HCT116 (cell line): ENCODE results near the gene PRKG1. TPM values are rescaled to one million over a fixed set of nuclear protein-coding genes. Genes with fewer than 3 reads are reported as not detected.

ENCODE experiments used
- ATAC-seq: fragments of 200-7000 bp; cut with Tn5 transposase; 2 replicates; pipeline ENCODE4 v1.9.1; 2020; ENCODE audit warnings: mild to moderate bottlenecking, moderate library complexity
- BruUV-seq: library from RNA; stranded (reverse); fragments of 400-500 nt; replicated peaks from 2 replicates; lab custom pipeline; 2021; lab: Mats Ljungman, UMichigan
- CTCF ChIA-PET: fragments of 300-600 bp; sonication (Branson Sonifier 250); formaldehyde crosslinking; loops from one replicate; lab custom pipeline; 2021; ENCODE audit warnings: antibody characterized with exemption; lab: Charles Lee
- POLR2A ChIA-PET: fragments of 300-600, 350-600 bp; sonication (Branson Sonifier 250); formaldehyde crosslinking; loops from one replicate; lab custom pipeline; 2021; ENCODE audit warnings: antibody characterized with exemption; lab: Charles Lee
- RAD21 ChIA-PET, 2 experiments: fragments of 300-600 bp; sonication (Branson Sonifier 250); formaldehyde crosslinking; loops; one replicate each; lab custom pipeline; 2023; ENCODE audit warnings: low total read pairs in 2 of 2; ENCODE audit not compliant: uncharacterized antibody in 2 of 2, unreplicated experiment in 2 of 2, low non-redundant PET in 1 of 2; lab: Charles Lee
- DNase-seq: peaks from one replicate; pipeline ENCODE4 v3.0.0-alpha.2; 2010; ENCODE audit warnings: low read depth, low spot score
- H2AFZ ChIP-seq: fragments of 200-600 bp; shearing (Covaris generic), sonication (generic); 2 replicates; pipeline ENCODE4 v1.6.1; 2017; ENCODE audit warnings: low read depth, mixed run types, mixed read lengths, antibody characterized with exemption, low read length; ENCODE audit not compliant: poor library complexity, severe bottlenecking
- H3K27ac ChIP-seq: 2 replicates; pipeline ENCODE4 v1.5.1; 2012; ENCODE audit warnings: low read depth, low read length
- H3K27me3 ChIP-seq: fragments of 200-600 bp; sonication (generic); 2 replicates; pipeline ENCODE4 v1.6.1; 2016; ENCODE audit warnings: mixed run types, low read length, mixed read lengths; ENCODE audit not compliant: insufficient read depth
- H3K36me3 ChIP-seq, 2 experiments: fragments of 200-500 bp in 1 of 2; fragments of 200-600 bp in 1 of 2; sonication (Bioruptor generic) in 1 of 2; sonication (generic) in 1 of 2; 2 replicates each; pipeline versions ENCODE4 v1.5.1 to v1.6.1; 2014 to 2016; ENCODE audit warnings: low read length in 2 of 2, inconsistent platforms in 1 of 2, mixed read lengths in 1 of 2, mixed run types in 1 of 2; ENCODE audit not compliant: insufficient read depth in 2 of 2, control insufficient read depth in 1 of 2
- H3K4me1 ChIP-seq, 2 experiments: fragments of 200-600 bp in 1 of 2; sonication (generic) in 1 of 2; 2 replicates each; pipeline versions ENCODE4 v1.5.1 to v1.6.1; 2012 to 2017; ENCODE audit warnings: low read length in 2 of 2, inconsistent platforms in 1 of 2, mild to moderate bottlenecking in 1 of 2, mixed read lengths in 1 of 2, mixed run types in 1 of 2, moderate library complexity in 1 of 2; ENCODE audit not compliant: insufficient read depth in 2 of 2, control insufficient read depth in 1 of 2
- H3K4me2 ChIP-seq: fragments of 200-600 bp; sonication (generic); 2 replicates; pipeline ENCODE4 v1.6.1; 2017; ENCODE audit warnings: mixed run types, low read length, mixed read lengths
- H3K4me3 ChIP-seq, 2 experiments: fragments of 200-600 bp in 1 of 2; sonication (generic) in 1 of 2; replicated peaks in 1 of 2; 2 replicates each; pipeline ENCODE4 v1.5.1; 2011 to 2016; ENCODE audit warnings: low read length in 2 of 2, control low read depth in 1 of 2, low read depth in 1 of 2, mild to moderate bottlenecking in 1 of 2, mixed read lengths in 1 of 2, mixed run types in 1 of 2
- H3K79me2 ChIP-seq: fragments of 200-600 bp; sonication (generic); 2 replicates; pipeline ENCODE4 v1.6.1; 2017; ENCODE audit warnings: mild to moderate bottlenecking, mixed run types, low read length, moderate library complexity, mixed read lengths; ENCODE audit not compliant: insufficient read depth
- H3K9ac ChIP-seq: fragments of 200-600 bp; sonication (generic); 2 replicates; pipeline ENCODE4 v1.6.1; 2016; ENCODE audit warnings: low read length, mixed read lengths
- H3K9me2 ChIP-seq: fragments of 200-600 bp; sonication (generic), shearing (Covaris generic); 2 replicates; pipeline ENCODE4 v1.6.1; 2017; ENCODE audit warnings: mixed run types, mild to moderate bottlenecking, moderate library complexity; ENCODE audit not compliant: insufficient read depth
- H3K9me3 ChIP-seq, 2 experiments: fragments of 200-500 bp in 1 of 2; fragments of 200-600 bp in 1 of 2; sonication (Bioruptor generic) in 1 of 2; sonication (generic) in 1 of 2; 2 replicates each; pipeline ENCODE4 v1.6.1; 2014 to 2017; ENCODE audit warnings: low read length in 2 of 2, mixed read lengths in 2 of 2, inconsistent platforms in 1 of 2, low read depth in 1 of 2, mild to moderate bottlenecking in 1 of 2, mixed run types in 1 of 2, moderate library complexity in 1 of 2; ENCODE audit not compliant: control insufficient read depth in 1 of 2, insufficient read depth in 1 of 2
- H4K20me1 ChIP-seq: fragments of 200-600 bp; sonication (generic), shearing (Covaris generic); 2 replicates; pipeline ENCODE4 v1.6.1; 2017; ENCODE audit warnings: mixed run types, mild to moderate bottlenecking, moderate library complexity; ENCODE audit not compliant: insufficient read depth
- CBX3 ChIP-seq: IDR thresholded peaks from 2 replicates; pipeline ENCODE4 v1.6.1; 2012; ENCODE audit warnings: low read depth
- EGR1 ChIP-seq: IDR thresholded peaks from 2 replicates; pipeline ENCODE4 v1.6.1; 2012; ENCODE audit warnings: low read depth
- ELF1 ChIP-seq: IDR thresholded peaks from 2 replicates; pipeline ENCODE4 v1.6.1; 2012; ENCODE audit warnings: low read depth, borderline replicate concordance
- EZH2 ChIP-seq: fragments of 200-600 bp; sonication (generic); IDR thresholded peaks from 2 replicates; pipeline ENCODE4 v1.6.1; 2017; ENCODE audit warnings: antibody characterized with exemption, mixed run types
- EZH2phosphoT487 ChIP-seq: fragments of 200-600 bp; IDR thresholded peaks from 2 replicates; pipeline ENCODE4 v1.6.1; 2018; ENCODE audit warnings: antibody characterized with exemption, borderline replicate concordance
- FOSL1 ChIP-seq: IDR thresholded peaks from 2 replicates; pipeline ENCODE4 v1.6.1; 2012; ENCODE audit warnings: low read depth
- JUND ChIP-seq: IDR thresholded peaks from 2 replicates; pipeline ENCODE4 v1.6.1; 2012
- POLR2A ChIP-seq: IDR thresholded peaks from 2 replicates; pipeline ENCODE4 v1.7.0; 2011; ENCODE audit warnings: borderline replicate concordance; ENCODE audit not compliant: insufficient read depth, insufficient read length; ENCODE audit errors: extremely low read depth
- POLR2AphosphoS5 ChIP-seq: IDR thresholded peaks from 2 replicates; pipeline ENCODE4 v1.6.1; 2011; ENCODE audit warnings: mild to moderate bottlenecking, low read depth, low read length, moderate library complexity
- RAD21 ChIP-seq: IDR thresholded peaks from 2 replicates; pipeline ENCODE4 v1.6.1; 2012; ENCODE audit warnings: low read depth, mild to moderate bottlenecking
- SIN3A ChIP-seq: IDR thresholded peaks from 2 replicates; pipeline ENCODE4 v1.6.1; 2012; ENCODE audit warnings: low read depth
- SP1 ChIP-seq: IDR thresholded peaks from 2 replicates; pipeline ENCODE4 v1.6.1; 2012; ENCODE audit warnings: low read depth
- SRF ChIP-seq: IDR thresholded peaks from 2 replicates; pipeline ENCODE4 v1.6.1; 2012; ENCODE audit warnings: low read depth
- TCF7L2 ChIP-seq: IDR thresholded peaks from 2 replicates; pipeline ENCODE4 v1.7.0; 2011; ENCODE audit warnings: borderline replicate concordance, inconsistent platforms; ENCODE audit not compliant: insufficient read depth, insufficient read length; ENCODE audit errors: extremely low read depth
- YY1 ChIP-seq: IDR thresholded peaks from 2 replicates; pipeline ENCODE4 v1.6.1; 2011; ENCODE audit warnings: low read length, low read depth, moderate library complexity, mild to moderate bottlenecking; ENCODE audit not compliant: insufficient replicate concordance; ENCODE audit errors: extremely low read depth
- ZNF274 ChIP-seq: fragments of 200-500 bp; sonication (Bioruptor generic); IDR thresholded peaks from 2 replicates; pipeline ENCODE4 v1.6.1; 2014; ENCODE audit warnings: mild to moderate bottlenecking, low read depth, low read length, inconsistent platforms
- intact Hi-C: fragments of 100-400 bp; cut with micrococcal nuclease; formaldehyde crosslinking; loops from 2 replicates; pipeline ENCODE4 v1.10.0; 2022
- total RNA-seq: library from RNA; stranded (reverse); gene quantifications from one replicate; pipeline ENCODE4 v1.2.1, GENCODE V29; 2021; ENCODE audit not compliant: unreplicated experiment
- TF ChIP-seq, protein P1 (sequence below): IDR thresholded peaks from 2 replicates; pipeline ENCODE4 v1.6.1; 2012
- TF ChIP-seq, protein P2 (sequence below): IDR thresholded peaks from 2 replicates; pipeline ENCODE4 v1.6.1; 2011; ENCODE audit warnings: mild to moderate bottlenecking, low read length, moderate library complexity; ENCODE audit not compliant: insufficient replicate concordance; ENCODE audit errors: extremely low read depth
- TF ChIP-seq, protein P3 (sequence below): IDR thresholded peaks from 2 replicates; pipeline ENCODE4 v1.6.1; 2012; ENCODE audit warnings: low read depth
- TF ChIP-seq, protein P4 (sequence below): IDR thresholded peaks from 2 replicates; pipeline ENCODE4 v1.6.1; 2012

Gene PRKG1
- total RNA-seq, 1 experiment from 2014 or later = 1.4 TPM

DNA sequence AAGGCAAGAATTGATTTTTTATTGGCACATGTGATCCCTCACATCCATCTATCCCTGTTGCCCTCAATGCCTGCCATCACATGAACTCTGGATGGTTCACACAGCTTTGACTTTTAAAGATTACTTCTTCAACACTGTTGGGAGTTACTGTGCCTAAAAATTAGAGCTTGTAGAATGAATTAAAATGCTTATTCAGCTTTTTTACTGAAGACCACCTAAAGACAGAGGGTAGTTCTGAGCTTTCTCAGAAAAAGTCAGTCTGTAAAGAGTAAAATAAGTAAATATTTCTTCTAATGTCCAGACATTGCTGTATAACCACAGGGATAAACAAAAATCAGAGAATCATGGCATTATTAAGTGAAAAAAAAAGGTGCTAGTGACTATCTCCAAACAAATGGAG, 718.4 kb downstream of the PRKG1 start:
- no peak overlapping the region for H3K9ac ChIP-seq
- H3K36me3 ChIP-seq = no peaks in the 10 kb centered on the region; a peak in 1 of 4 replicates
- ChIA-PET CTCF (no interaction called here), POLR2A (no interaction called here), RAD21 (no interaction called here)
- no peaks in the 10 kb centered on the region for H3K79me2 ChIP-seq
- TF ChIP-seq JUND (no peak), SRF (no peak), ELF1 (no peak), YY1 (no peak), EGR1 (no peak), POLR2A (no peak), SP1 (no peak), FOSL1 (no peak), EZH2phosphoT487 (no peak), TCF7L2 (no peak), SIN3A (no peak), RAD21 (no peak), CBX3 (no peak), POLR2AphosphoS5 (no peak), ZNF274 (no peak), EZH2 (no peak)
- TF ChIP-seq, protein P1, sequence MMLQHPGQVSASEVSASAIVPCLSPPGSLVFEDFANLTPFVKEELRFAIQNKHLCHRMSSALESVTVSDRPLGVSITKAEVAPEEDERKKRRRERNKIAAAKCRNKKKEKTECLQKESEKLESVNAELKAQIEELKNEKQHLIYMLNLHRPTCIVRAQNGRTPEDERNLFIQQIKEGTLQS = no peak
- TF ChIP-seq, protein P2, sequence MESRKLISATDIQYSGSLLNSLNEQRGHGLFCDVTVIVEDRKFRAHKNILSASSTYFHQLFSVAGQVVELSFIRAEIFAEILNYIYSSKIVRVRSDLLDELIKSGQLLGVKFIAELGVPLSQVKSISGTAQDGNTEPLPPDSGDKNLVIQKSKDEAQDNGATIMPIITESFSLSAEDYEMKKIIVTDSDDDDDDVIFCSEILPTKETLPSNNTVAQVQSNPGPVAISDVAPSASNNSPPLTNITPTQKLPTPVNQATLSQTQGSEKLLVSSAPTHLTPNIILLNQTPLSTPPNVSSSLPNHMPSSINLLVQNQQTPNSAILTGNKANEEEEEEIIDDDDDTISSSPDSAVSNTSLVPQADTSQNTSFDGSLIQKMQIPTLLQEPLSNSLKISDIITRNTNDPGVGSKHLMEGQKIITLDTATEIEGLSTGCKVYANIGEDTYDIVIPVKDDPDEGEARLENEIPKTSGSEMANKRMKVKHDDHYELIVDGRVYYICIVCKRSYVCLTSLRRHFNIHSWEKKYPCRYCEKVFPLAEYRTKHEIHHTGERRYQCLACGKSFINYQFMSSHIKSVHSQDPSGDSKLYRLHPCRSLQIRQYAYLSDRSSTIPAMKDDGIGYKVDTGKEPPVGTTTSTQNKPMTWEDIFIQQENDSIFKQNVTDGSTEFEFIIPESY = no peak
- TF ChIP-seq, protein P3, sequence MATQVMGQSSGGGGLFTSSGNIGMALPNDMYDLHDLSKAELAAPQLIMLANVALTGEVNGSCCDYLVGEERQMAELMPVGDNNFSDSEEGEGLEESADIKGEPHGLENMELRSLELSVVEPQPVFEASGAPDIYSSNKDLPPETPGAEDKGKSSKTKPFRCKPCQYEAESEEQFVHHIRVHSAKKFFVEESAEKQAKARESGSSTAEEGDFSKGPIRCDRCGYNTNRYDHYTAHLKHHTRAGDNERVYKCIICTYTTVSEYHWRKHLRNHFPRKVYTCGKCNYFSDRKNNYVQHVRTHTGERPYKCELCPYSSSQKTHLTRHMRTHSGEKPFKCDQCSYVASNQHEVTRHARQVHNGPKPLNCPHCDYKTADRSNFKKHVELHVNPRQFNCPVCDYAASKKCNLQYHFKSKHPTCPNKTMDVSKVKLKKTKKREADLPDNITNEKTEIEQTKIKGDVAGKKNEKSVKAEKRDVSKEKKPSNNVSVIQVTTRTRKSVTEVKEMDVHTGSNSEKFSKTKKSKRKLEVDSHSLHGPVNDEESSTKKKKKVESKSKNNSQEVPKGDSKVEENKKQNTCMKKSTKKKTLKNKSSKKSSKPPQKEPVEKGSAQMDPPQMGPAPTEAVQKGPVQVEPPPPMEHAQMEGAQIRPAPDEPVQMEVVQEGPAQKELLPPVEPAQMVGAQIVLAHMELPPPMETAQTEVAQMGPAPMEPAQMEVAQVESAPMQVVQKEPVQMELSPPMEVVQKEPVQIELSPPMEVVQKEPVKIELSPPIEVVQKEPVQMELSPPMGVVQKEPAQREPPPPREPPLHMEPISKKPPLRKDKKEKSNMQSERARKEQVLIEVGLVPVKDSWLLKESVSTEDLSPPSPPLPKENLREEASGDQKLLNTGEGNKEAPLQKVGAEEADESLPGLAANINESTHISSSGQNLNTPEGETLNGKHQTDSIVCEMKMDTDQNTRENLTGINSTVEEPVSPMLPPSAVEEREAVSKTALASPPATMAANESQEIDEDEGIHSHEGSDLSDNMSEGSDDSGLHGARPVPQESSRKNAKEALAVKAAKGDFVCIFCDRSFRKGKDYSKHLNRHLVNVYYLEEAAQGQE = no peak
- TF ChIP-seq, protein P4, sequence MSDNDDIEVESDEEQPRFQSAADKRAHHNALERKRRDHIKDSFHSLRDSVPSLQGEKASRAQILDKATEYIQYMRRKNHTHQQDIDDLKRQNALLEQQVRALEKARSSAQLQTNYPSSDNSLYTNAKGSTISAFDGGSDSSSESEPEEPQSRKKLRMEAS = no peak
- H3K4me3 ChIP-seq = no peak overlapping the region
- DNase-seq = no peak
- no peaks in the 10 kb centered on the region for H3K4me1 ChIP-seq
- no TSS peak for BruUV-seq
- no peak overlapping the region for H3K27ac ChIP-seq
- H3K9me2 ChIP-seq = no peaks in the 10 kb centered on the region
- H2AFZ ChIP-seq = no peak overlapping the region
- no peak overlapping the region for H3K4me2 ChIP-seq
- intact Hi-C loops = no loop called here
- H3K27me3 ChIP-seq = 0 out of 2 replicates have a peak, but pooled peaks cover 4% of the 10 kb centered on the region
- no peaks in the 10 kb centered on the region for H3K9me3 ChIP-seq
- no peak for ATAC-seq
- H4K20me1 ChIP-seq = no peaks in the 10 kb centered on the region
